Ramos (cell line): Measurements from ENCODE around the gene CA4.

Source experiments
- in situ Hi-C: fragments of 300-500 bp; cut with MboI; formaldehyde crosslinking; loops from one replicate; pipeline ENCODE4 v1.14.3; 2022; ENCODE audit warnings: low sequenced_read_pairs; ENCODE audit not compliant: unreplicated experiment

Gene CA4

DNA sequence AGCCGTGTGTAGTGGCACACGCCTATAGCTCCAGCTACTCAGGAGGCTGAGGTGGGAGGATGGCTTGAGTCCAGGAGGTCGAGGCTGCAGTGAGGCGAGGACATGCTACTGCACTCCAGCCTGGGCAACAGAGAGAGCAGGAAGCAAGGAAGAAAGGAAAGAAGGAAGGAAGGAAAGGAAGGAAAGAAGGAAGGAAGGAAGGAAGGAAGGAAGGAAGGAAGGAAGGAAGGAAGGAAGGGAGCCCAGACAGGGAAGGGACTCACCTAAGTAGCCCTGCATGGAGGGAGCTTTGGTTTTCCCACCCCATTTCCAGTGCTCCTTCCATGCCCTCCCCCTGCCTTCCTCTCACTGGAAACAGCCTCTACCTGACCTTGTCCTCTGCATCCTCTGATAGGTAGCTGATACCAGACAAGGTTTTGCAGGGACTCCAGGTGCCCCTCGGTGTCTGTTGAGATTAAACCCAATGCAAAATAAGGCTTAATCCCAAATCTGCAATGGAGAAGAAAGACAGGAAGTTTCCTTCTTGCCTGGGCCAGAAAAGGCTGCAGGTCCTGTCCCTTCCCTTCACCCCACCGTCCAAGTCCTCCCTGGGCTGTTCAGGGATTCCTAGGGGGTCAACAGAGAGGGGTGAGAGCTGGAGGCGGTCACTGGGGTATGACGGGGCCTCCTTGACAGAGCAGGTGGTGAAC lies 21.5 kb upstream of the CA4 start:
- in situ Hi-C loops, result no loop called here

DNA sequence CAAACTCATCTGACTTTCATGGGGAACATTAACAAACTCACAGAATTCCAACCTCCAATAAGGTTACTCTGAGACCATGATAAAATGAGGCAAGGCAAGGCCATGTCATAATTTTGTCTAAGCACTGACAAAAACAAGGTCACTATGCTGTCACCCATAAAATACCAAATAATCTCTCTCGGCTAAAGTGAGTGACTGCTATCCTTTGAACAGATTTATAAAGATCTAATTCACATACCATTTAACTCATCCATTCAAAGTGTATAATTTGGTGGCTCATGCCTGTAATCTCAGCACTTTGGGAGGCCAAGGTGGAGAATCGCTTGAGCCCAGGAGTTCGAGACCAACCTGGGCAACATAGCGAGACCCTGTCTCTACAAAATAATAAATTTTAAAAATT lies 20.6 kb upstream of the CA4 start:
- in situ Hi-C loops, result no loop called here

DNA sequence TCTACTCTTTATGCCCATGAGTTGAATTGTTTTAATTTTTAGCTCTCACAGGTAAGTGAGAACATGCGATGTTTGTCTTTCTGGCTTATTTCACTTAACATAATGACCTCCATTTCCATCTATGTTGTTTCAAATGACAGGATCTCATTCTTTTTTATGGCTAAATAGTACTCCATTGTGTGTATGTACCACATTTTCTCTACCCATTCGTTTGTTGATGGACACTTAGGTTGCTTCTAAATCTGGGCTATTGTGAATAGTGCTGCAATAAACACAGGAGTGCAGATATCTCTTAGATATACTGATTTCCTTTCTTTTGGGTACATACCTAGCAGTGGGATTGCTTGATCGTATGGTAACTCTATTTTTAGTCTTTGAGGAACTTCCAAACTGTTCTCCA lies 19.3 kb upstream of the CA4 start:
- in situ Hi-C loops, result loop anchor here (10.0 kb wide), 1 partner anchor 304 kb away; no protein-coding TSS in a partner anchor

DNA sequence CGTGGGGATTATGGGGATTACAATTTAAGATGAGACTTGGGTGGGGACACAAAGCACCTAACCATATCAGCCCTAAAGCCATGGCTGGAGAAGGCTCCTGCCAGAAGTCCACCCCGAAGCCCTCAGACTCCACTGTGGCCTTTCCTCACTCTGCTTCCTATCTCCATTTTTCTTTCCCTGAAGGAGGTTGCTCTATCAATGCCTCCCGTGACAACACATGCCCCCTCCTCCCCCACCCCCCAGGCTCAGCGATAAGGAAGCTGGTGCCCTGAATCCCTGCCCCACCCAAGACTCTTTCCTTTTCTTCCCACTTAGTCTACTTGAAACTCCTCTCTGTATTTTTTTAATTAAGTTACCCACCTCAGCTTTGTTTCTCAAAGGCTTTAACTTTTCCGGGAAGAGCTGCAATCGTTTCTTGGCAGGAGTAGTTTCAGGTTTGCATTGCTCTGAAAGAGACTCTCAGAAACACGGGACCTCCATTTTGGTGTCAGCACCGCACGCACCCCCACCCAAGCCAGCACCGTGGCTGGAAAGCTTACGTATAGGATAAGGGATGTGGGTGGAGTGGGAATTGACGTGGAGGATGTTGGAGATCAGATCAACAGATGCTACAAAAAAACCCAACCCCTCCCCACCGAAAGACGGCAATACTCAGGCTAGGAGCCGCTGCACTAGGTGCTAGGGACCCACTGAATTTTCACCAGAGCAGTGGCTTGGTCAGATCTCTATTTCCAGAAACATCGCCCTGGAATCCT lies 15.2 kb upstream of the CA4 start:
- in situ Hi-C loops, result loop anchor here (10.0 kb wide), 1 partner anchor 300 kb away; no protein-coding TSS in a partner anchor

DNA sequence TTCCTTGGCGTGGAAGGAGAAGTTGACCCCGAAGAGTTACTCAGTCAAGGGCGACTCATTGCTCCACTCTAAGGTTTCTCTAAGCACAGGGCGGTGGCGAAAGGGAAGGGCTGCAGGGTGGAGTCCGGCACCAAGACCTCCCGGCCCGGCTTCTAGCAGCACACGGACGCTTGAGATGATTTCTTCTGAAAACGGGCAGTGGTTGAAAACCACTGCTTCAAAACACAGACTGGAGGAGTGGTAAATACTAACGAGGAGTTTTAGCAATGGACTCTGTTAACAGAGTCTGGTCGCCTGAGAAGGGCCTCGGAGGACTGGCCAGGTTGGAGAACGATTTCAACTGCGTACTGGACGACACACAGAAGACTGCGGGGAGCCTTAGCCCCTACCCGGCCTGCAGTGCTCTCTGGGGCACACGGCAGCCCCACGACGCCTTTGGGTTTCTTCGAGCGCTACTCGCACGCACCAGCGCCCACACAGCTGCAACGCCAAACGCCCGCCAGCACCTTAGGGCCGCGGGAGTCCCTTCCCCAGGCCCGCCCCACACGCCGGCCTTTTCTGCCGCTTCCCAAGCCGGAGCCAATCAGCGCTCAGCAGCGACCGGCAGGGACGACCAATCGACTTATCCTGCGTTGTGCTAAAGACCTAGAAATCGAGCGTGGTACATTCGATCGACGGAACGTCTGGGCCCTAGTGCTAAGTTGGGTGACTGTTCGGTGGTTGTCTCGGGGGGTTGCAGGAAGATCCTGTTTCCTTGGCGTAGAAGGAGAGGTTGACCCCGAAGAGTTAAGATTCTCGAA lies 14.4 kb upstream of the CA4 start:
- in situ Hi-C loops, result loop anchor here (10.0 kb wide), 1 partner anchor 299 kb away; no protein-coding TSS in a partner anchor

DNA sequence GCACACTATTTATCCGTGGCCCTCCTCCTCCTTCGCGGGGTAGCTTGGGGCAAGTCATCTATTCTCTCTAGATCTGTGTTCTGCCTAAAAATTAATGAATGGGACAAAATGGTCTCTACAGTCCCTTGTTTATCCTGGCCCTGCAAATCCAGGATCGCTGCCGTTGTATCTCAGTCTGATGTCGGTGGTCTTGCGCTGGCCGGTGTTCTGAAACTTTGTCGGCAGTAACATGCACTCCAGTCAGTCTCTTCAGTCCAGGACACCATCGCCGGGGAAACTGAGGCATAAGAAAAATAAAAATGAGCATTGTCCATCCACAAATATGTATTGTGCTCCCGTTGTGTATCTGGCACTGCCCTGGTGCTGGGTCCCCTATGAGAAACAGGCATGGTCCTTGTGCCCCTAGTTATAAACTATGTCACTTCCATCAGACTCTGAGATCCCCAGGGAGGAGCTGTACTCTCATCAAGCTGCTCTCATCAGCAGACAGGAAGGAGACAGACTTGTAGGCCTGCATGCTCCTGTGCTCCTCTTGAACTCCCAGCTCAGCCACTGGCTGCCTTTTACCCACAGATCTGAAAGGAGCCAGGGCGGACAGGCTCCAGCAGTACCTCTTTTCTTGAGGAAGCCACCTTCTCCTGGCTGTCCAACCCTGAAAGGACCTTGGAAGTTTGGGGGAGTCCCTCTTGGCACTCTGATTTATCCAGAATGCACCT lies 13.7 kb upstream of the CA4 start:
- in situ Hi-C loops, result loop anchor here (10.0 kb wide), 1 partner anchor 299 kb away; no protein-coding TSS in a partner anchor

DNA sequence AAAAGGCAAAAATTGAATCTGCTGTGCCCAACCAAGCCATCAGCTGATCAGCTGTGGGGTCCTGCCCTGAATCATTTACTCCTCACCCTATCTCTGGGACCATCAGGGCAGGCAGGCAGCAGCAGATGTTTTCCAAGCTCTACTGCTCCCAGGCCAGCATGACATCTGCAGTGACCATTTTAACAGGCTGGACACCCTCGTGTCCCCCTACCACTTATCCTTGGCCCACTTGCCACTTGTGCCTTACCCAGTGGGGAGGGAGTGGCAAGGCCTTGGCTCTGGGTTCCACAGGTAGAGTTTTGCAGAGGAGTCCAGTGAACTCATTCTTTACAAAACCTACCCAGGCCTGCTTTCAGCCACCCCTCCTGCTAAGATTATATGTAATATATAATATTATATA lies 12.0 kb upstream of the CA4 start:
- in situ Hi-C loops, result loop anchor here (10.0 kb wide), 1 partner anchor 297 kb away; no protein-coding TSS in a partner anchor

DNA sequence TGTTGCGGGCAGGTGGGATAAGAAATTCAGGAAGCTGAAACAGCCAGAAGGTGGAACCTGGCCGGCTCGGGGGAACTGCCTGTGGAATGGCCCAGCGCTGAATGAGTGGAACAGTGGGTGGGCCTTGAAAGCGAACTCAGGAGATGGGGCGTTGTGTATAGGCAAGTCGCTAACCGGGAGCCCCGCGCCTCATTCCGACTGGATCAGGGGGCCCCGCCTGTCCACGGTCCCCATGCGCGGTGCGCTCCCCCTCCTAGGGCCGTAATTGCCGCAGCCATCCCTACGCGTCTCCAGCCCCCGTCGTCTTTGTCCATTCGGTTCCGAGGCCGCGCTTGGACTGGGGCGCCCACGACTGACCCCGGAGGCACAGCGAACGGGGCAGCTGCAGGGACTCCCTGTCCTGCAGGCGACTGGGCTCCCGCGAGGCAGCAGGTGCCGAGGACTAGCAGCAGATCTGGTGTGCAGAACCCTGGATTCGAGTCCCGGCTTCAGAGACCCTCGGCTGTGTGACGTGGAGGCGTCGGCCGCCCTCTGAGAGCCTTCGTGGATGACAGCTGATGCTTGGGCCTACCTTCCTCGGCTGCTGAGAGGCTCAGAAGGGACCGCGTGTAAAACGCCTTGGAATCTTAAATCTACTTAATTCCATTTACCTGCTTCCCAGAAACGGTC lies 10.9 kb upstream of the CA4 start:
- in situ Hi-C loops, result loop anchor here (10.0 kb wide), 1 partner anchor 296 kb away; no protein-coding TSS in a partner anchor

DNA sequence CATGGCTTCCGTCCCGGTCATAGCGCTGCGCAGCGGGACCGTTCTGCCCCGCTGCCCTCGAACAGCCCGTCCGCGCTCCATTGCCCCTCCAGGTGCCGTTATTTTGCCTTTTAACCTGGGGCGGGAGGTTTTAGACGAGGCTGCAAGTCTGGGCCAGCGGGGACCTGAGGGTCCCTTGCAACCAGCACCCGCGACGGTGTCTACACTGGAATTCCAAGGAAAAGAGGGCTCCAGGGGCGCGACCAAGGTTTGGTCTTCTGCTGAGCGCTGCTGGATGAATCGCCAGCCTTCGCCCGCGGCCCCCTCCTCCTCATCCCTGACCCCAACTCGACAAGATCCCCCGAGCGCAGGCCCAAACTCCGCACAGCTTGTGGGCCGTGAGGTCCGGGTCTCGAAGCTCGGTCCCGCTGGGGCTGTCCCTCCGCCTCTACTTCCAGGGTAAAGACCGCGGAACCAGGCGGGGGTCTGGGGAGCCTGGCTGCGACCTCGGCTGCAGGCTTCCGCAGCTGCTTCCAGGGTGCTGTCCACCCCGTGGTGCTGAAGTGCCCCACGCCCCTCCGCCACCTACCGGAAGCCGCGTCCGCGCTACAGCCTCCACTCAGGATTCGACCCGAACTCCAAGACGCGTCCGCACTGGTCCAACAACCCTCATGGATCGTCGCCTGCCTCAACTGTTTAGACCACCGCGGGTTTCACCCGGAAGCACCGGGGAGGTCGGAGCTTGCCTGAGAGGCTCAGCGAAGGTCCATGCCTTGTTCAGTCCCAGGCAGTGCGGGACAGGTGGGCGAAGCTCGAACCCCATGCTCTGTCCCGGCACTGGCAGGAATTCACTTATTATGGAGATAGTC lies 10.1 kb upstream of the CA4 start:
- in situ Hi-C loops, result loop anchor here (10.0 kb wide), 1 partner anchor 295 kb away; no protein-coding TSS in a partner anchor

DNA sequence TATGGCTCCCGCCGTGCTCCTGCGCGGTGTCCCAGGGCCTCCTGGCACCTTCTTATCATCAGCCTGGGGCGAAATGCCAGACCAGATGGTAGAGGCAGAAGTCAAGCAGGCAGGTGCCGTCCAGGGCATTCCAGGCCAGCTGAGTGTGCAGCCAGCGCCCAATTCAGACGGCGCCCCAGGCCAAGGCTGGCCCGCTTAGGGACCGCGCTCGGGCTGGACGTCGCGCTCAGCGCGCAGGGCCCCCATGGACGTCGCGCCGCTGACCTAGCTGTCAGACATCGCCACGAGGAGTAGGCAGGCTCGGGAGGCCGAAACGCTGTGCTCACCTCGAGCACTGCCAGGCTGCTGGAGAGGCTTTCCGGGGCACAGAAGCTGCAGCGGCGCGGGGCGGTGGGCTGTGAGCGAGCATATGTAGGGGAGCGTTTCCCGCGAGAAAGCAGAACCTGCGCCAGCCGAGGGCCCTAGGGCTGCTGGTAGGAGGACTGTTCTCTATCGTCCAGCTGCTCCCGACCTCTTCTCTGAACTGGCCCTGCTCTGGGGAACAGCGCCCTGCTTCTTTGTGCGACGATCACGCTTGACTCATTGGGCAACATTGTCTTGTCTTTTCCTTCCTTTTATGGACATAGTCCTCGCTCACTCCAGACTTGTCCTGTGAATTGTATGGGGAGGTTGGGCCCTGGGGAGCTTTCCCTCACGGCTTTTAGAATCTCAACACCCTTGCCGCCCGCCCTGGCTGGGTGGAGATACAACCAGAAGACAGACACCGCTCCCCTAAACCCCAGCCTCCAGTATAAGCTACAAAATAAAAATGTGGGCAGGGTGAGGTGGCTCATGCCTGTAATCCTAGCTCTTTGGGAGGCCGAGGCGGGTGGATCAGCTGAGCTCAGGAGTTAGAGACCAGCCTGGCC lies 8.4 kb upstream of the CA4 start:
- in situ Hi-C loops, result no loop called here

DNA sequence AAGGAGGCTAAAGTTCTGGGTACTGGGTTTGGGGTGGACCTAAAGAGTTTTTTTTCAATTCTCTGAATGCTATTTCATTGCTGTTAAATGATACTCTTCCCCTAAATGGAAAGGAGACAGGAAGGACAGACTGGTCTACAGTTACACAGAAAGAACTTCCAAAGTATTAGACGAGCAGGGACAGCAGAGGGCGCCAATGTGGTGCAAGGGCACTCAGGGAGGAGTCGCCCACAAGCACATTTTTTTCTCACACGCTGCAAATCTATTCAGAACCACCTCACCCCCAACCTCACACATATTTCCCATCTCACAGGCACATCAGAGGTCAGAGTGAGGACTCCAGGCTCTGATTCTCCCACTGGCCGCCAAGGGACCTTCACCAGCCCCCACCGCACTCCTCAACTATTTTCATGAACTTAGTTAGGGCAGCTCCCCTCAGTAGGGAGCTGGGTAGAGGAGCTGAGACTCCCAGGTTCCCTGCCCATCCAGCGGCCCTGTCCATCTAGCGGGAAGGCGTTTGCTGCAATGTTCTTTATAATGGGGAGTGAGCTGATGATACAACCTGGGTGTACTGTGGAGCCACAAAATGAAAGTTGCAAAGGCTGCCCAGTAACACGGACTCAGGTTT lies 6.8 kb upstream of the CA4 start:
- in situ Hi-C loops, result no loop called here

DNA sequence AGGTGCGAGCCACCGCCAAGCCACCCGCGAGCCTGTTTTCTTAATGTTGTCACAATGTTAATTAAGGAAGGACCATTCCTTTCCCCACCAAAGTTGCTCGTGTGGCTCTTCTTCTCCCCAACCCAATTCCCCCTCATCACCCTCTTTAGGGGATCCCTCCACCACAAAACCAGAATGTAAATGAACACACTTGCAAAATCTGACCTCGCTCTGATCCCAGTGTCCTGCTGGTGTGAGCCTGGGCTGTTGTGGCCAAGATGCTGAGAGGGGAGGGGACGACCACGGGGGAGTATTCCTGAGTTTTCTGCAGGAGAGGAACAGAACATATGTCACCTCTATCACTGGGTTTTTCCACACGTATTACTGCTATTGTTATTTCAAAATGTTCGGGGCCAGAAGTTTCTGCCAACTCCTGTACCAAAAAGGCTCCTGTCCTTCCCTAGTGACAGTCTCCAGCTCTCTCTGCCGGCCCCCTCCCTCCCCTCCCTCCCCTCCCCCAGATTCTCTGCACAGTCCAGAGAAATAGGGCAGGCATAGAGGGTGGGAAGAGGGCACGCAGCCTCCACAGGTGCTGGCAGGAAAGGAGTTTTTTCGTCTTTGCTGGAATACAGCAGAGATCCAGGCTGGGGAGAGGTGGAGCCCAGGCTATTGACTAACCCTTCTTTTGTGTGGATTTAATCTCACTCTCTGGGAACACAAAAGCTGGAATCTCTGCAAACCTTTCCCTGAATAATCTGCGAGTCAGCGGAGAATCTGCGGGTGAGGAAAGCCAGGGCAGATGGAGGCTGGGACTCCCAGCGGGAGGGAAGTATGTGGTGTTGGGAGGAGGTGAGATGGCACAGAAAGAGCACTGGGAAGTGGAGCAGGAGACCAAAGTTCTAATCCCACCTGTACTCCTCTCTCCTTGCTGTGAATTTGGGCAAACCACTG lies 4.5 kb upstream of the CA4 start:
- in situ Hi-C loops, result no loop called here

DNA sequence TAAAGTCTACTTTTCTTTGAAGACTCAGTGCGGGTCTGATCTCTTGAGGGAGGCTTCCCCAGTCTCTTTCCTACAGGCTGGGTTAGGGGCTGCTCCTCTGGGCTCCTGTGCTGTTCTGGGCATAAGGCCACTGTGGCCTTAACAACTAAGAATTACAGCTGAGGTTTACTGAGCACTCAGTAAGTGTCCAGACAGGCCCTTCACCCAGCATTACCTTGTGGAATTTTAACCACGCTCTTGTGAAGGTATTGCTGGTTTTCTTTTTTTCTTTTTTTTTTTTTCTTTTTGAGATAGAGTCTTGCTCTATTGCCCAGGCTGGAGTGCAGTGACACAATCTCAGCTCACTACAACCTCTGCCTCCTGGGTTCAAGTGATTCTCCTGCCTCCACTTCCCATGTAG lies 3.6 kb upstream of the CA4 start:
- in situ Hi-C loops, result no loop called here

DNA sequence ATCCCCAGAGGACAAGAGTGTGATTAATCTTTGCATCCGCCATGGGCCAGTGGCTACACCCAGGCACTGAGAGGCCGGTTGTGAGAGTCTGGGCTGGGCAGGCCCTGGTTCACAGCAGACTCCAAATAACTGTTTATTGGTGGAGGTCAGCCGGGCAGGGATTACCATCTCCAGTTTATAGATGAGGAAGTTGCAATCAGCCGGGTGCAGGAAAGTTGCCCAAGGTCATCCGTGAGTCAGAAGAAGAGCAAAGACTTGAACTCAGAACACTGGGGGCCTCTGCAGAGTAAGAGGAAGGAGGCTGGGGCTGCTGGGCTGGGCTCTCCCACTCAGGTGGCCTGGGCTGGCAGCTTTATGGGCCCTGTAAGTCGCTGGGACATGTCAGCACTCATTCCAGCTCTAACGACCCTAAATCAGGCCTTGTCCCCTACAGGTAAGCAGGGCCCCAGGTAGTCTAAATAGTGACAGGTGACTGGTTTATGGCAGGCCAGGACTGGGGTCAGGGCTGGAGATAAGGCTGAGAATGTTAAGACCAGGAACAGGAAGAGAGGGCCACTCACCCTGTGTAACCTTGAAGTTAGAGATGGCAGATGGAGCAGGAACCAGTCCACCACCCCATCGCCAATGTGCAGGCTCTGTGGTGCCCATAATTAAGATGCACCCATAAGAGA lies 2.1 kb upstream of the CA4 start:
- in situ Hi-C loops, result no loop called here

DNA sequence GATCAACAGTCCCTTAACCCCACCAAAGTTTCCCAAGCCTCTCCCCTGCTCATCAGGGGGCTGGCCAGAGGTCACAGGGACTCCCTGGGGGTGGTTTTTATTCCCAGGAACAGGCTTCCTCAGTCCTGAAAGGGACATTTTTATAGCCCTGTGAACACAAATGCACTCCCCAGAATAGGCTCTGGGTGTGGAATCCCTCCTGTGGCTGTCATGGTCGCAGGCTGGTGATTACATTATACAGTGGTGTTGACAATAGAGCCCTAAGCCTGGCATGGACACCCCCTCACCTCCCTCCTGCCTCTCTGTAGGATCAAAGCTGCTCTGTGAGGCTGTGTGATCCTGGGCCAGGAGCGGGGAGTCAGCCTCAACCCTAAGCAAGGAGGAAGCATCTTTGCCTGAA lies 1.4 kb upstream of the CA4 start:
- in situ Hi-C loops, result no loop called here

DNA sequence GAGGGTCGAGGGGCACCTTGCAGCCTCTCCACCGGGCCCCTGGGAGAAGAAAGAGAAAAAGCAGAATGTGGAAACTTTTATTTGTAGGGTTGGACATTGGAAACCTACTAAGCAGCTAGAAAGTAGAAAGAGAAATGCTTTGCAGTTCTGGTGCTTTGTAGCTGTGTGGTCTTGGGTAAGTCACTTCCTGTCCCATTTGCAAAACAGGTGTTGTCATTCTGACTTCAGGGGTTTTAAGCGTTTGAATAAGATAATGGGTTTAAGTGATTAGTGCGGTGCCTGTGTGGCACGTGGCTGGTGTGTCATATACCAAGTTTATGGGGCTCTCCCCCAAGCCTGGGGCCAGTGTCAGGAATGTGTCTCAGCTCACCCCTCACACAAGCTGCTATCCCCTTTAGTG lies 1.6 kb downstream of the CA4 start:
- in situ Hi-C loops, result no loop called here
